ENCODE results near the gene PRPF19. TPM values are rescaled to one million over a fixed set of nuclear protein-coding genes. Genes with fewer than 3 reads are reported as not detected.

PRPF19 gene
- total RNA-seq, 1 donor from 2014 or later: 61.9 TPM

- H3K9me3 ChIP-seq (ENCODE audit: insufficient read depth, low read depth, low read length): no peaks in the 10 kb centered on the region
- DNase-seq (ENCODE audit: low read depth): no peak
- Mint-ChIP-seq H3K4me1 (ENCODE audit: low read depth, unreplicated experiment) (peaks cover 18% of the 10 kb centered on the region), H3K9me3 (ENCODE audit: unreplicated experiment) (peaks cover 1% of the 10 kb centered on the region), H3K36me3 (ENCODE audit: low read depth, unreplicated experiment) (peaks cover 24% of the 10 kb centered on the region), H3K4me3 (ENCODE audit: unreplicated experiment) (peak overlapping the region; percentile 57), H3K27ac (ENCODE audit: unreplicated experiment) (no peak overlapping the region), H3K27me3 (ENCODE audit: low read depth, unreplicated experiment) (no peaks in the 10 kb centered on the region)
- peaks cover 42% of the 10 kb centered on the region for H4K20me1 ChIP-seq (ENCODE audit: insufficient read depth, low read length)
- peaks cover 15% of the 10 kb centered on the region for H3K36me3 ChIP-seq (ENCODE audit: insufficient read depth, low read length)
- H3K9ac ChIP-seq (ENCODE audit: low read length): no peak overlapping the region
- H3K4me3 ChIP-seq (ENCODE audit: insufficient read depth, low read depth, low read length): no peak overlapping the region
- H3K79me2 ChIP-seq (ENCODE audit: insufficient read depth, low read length): peaks cover 22% of the 10 kb centered on the region
- no peak overlapping the region for H2AFZ ChIP-seq (ENCODE audit: low read depth, low read length)
- no peak overlapping the region for H3K4me2 ChIP-seq (ENCODE audit: low read length)
- H3K27ac ChIP-seq (ENCODE audit: low read depth, low read length): no peak overlapping the region
- H3K4me1 ChIP-seq (ENCODE audit: insufficient read depth, low read length): peaks cover 32% of the 10 kb centered on the region
- TF ChIP-seq EZH2 (IDR thresholded peaks at IDR 0.05; ENCODE audit: insufficient read depth, low read length) (no peak), CTCF (IDR thresholded peaks at IDR 0.05; ENCODE audit: insufficient read depth, low read depth, low read length) (no peak)
- no peaks in the 10 kb centered on the region for H3K27me3 ChIP-seq (ENCODE audit: insufficient read depth, low read length)
- no peak for FAIRE-seq
These were observed 16.9 kb upstream of the PRPF19 start for GRCh38 chr11:60923326-60923725.

GRCh38 chr11:60922906-60923305, 16.5 kb upstream of the PRPF19 start:
- Mint-ChIP-seq H3K36me3 (ENCODE audit: low read depth, unreplicated experiment) (peaks cover 24% of the 10 kb centered on the region), H3K4me1 (ENCODE audit: low read depth, unreplicated experiment) (peaks cover 18% of the 10 kb centered on the region), H3K9me3 (ENCODE audit: unreplicated experiment) (peaks cover 1% of the 10 kb centered on the region), H3K4me3 (ENCODE audit: unreplicated experiment) (no peak overlapping the region), H3K27me3 (ENCODE audit: low read depth, unreplicated experiment) (no peaks in the 10 kb centered on the region), H3K27ac (ENCODE audit: unreplicated experiment) (no peak overlapping the region)
- peaks cover 44% of the 10 kb centered on the region for H4K20me1 ChIP-seq (ENCODE audit: insufficient read depth, low read length)
- no peak overlapping the region for H3K27ac ChIP-seq (ENCODE audit: low read depth, low read length)
- peaks cover 32% of the 10 kb centered on the region for H3K4me1 ChIP-seq (ENCODE audit: insufficient read depth, low read length)
- H3K79me2 ChIP-seq (ENCODE audit: insufficient read depth, low read length): peaks cover 26% of the 10 kb centered on the region
- H2AFZ ChIP-seq (ENCODE audit: low read depth, low read length): no peak overlapping the region
- H3K9ac ChIP-seq (ENCODE audit: low read length): no peak overlapping the region
- no peaks in the 10 kb centered on the region for H3K9me3 ChIP-seq (ENCODE audit: insufficient read depth, low read depth, low read length)
- H3K4me3 ChIP-seq (ENCODE audit: insufficient read depth, low read depth, low read length): no peak overlapping the region
- H3K4me2 ChIP-seq (ENCODE audit: low read length): no peak overlapping the region
- DNase-seq (ENCODE audit: low read depth) (no peak), FAIRE-seq (no peak)
- TF ChIP-seq CTCF (IDR thresholded peaks at IDR 0.05; ENCODE audit: insufficient read depth, low read depth, low read length): no peak
- no peak for TF ChIP-seq EZH2 (IDR thresholded peaks at IDR 0.05; ENCODE audit: insufficient read depth, low read length)
- H3K36me3 ChIP-seq (ENCODE audit: insufficient read depth, low read length): peaks cover 15% of the 10 kb centered on the region
- H3K27me3 ChIP-seq (ENCODE audit: insufficient read depth, low read length): no peaks in the 10 kb centered on the region

- no peak overlapping the region for H3K27ac ChIP-seq (ENCODE audit: low read depth, low read length)
- DNase-seq (ENCODE audit: low read depth) (no peak), FAIRE-seq (no peak)
- peaks cover 18% of the 10 kb centered on the region for H3K4me1 Mint-ChIP-seq (ENCODE audit: low read depth, unreplicated experiment)
- peaks cover 47% of the 10 kb centered on the region for H4K20me1 ChIP-seq (ENCODE audit: insufficient read depth, low read length)
- H3K27me3 ChIP-seq (ENCODE audit: insufficient read depth, low read length): no peaks in the 10 kb centered on the region
- H3K27ac Mint-ChIP-seq (ENCODE audit: unreplicated experiment): no peak overlapping the region
- H3K9me3 Mint-ChIP-seq (ENCODE audit: unreplicated experiment): peaks cover 1% of the 10 kb centered on the region
- H3K4me1 ChIP-seq (ENCODE audit: insufficient read depth, low read length): peaks cover 32% of the 10 kb centered on the region
- no peak overlapping the region for H3K4me2 ChIP-seq (ENCODE audit: low read length)
- H2AFZ ChIP-seq (ENCODE audit: low read depth, low read length): no peak overlapping the region
- peaks cover 37% of the 10 kb centered on the region for H3K79me2 ChIP-seq (ENCODE audit: insufficient read depth, low read length)
- no peak overlapping the region for H3K9ac ChIP-seq (ENCODE audit: low read length)
- H3K36me3 ChIP-seq (ENCODE audit: insufficient read depth, low read length): peaks cover 15% of the 10 kb centered on the region
- no peaks in the 10 kb centered on the region for H3K9me3 ChIP-seq (ENCODE audit: insufficient read depth, low read depth, low read length)
- no peak overlapping the region for H3K4me3 Mint-ChIP-seq (ENCODE audit: unreplicated experiment)
- H3K27me3 Mint-ChIP-seq (ENCODE audit: low read depth, unreplicated experiment): no peaks in the 10 kb centered on the region
- TF ChIP-seq EZH2 (IDR thresholded peaks at IDR 0.05; ENCODE audit: insufficient read depth, low read length) (no peak), CTCF (IDR thresholded peaks at IDR 0.05; ENCODE audit: insufficient read depth, low read depth, low read length) (no peak)
- H3K36me3 Mint-ChIP-seq (ENCODE audit: low read depth, unreplicated experiment): peaks cover 20% of the 10 kb centered on the region
- no peak overlapping the region for H3K4me3 ChIP-seq (ENCODE audit: insufficient read depth, low read depth, low read length)
These were observed 15.5 kb upstream of the PRPF19 start for GRCh38 chr11:60921777-60922335.

All from astrocyte (in vitro differentiated cells and primary cell).